Fibroblast of the aortic adventitia (primary cell): ENCODE results near the gene PPT2. TPM values are rescaled to one million over a fixed set of nuclear protein-coding genes. Genes with fewer than 3 reads are reported as not detected.

Experiments
- DNase-seq: peaks from one replicate; pipeline ENCODE4 v3.0.0-alpha.2; 2010; ENCODE audit warnings: low read depth
- H3K4me3 ChIP-seq: 2 replicates; pipeline ENCODE4 v1.5.1; 2011; ENCODE audit warnings: low read depth, mild to moderate bottlenecking, control low read depth, low read length, moderate library complexity
- total RNA-seq: library from RNA; depleted of rRNA; stranded (reverse); fragments of >200 nt; gene quantifications from 2 replicates; pipeline ENCODE4 v1.2.3, GENCODE V29; 2012; ENCODE audit warnings: low replicate concordance
- TF ChIP-seq, protein P1 (sequence below): IDR thresholded peaks from 2 replicates; pipeline ENCODE4 v1.5.1; 2011; ENCODE audit warnings: mild to moderate bottlenecking, low read length, control low read depth, inconsistent platforms; ENCODE audit not compliant: insufficient read depth

PPT2 gene
- total RNA-seq, 1 donor: 30.2 TPM

DNA sequence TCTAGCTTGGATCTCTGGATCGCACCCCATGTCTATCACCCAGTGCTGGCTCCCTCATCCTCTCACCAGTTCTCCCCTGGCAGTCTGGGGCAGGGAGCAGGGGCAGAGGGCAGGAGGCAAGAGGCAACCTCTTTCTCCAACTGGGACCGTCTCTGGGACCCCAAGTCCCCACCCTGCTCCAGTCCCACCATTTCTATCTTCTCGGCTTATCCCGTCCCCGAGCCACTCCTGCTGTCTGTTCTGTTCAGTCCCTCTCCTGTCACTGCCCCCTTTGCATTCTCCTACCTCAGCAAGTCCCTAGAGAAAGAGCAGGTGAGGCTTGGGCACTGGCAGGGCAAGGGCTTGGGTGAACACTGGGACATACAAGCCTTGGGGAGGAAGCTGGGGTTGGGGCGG is 44.2 kb upstream of the PPT2 start:
- DNase-seq: no peak
- TF ChIP-seq, protein P1, sequence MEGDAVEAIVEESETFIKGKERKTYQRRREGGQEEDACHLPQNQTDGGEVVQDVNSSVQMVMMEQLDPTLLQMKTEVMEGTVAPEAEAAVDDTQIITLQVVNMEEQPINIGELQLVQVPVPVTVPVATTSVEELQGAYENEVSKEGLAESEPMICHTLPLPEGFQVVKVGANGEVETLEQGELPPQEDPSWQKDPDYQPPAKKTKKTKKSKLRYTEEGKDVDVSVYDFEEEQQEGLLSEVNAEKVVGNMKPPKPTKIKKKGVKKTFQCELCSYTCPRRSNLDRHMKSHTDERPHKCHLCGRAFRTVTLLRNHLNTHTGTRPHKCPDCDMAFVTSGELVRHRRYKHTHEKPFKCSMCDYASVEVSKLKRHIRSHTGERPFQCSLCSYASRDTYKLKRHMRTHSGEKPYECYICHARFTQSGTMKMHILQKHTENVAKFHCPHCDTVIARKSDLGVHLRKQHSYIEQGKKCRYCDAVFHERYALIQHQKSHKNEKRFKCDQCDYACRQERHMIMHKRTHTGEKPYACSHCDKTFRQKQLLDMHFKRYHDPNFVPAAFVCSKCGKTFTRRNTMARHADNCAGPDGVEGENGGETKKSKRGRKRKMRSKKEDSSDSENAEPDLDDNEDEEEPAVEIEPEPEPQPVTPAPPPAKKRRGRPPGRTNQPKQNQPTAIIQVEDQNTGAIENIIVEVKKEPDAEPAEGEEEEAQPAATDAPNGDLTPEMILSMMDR: no peak
- H3K4me3 ChIP-seq: no peak overlapping the region

DNA sequence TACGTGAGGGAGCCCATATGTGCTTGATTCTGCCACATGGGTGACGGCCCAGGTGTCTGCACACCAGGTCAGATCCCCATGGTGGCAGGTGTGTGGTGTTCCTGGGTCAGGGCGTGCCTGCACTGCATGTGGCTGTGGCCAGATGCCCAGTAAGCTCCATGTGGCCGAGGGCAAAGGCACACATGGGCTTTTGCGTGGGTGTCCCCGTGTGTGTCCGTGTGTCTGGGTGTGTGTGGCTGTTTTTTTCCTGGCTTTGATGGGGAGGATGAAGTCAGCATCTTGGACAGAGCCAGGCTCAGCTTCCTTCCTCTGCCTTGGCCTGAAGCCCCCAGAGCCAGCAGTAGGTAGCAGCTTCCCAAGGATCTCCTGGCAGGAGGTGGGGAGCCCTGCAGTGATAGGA is 43.3 kb upstream of the PPT2 start:
- TF ChIP-seq, protein P1: no peak
- no peak overlapping the region for H3K4me3 ChIP-seq
- DNase-seq: no peak

DNA sequence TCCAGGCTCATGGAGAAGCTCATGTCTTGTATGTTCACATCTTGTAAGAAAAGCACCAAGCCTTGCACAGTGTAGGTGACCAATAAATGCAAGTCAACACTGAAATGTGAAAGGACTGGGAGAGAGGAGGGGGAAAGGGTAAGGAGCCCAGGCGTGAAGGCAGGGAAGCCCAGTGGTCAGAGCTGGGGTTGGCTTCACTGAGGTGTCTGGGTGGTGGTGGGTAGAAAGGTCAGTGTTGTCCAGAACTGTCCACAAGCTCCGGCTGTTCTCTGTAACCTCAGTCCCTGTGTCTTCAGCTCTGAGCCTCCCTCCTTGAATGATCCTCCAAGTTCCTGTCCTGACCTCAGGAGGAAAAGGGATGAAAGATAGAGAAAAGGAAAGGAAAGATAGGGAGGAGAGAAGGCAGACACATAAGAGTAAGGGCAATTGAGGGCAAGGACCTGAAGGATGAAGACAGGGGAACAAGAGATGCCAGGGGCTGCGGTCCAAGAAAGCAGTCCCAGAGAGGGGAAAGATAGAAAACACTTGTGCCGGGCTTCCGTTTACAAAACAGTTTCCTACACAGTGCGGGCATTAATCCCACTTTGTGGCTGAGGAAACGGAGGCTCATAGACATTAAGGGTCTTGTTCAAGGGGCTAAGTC is 42.4 kb upstream of the PPT2 start:
- DNase-seq: no peak
- TF ChIP-seq, protein P1: no peak
- H3K4me3 ChIP-seq: no peak overlapping the region

- DNase-seq: peak; percentile 39
- no peak overlapping the region for H3K4me3 ChIP-seq
- TF ChIP-seq, protein P1: no peak
These were observed 41.4 kb upstream of the PPT2 start for GRCh38 chr6:32112431-32112980.

- TF ChIP-seq, protein P1: peak; percentile 81
- DNase-seq: peak; percentile 99
- no peak overlapping the region for H3K4me3 ChIP-seq
These were observed 40.3 kb upstream of the PPT2 start for GRCh38 chr6:32113386-32114352.

DNA sequence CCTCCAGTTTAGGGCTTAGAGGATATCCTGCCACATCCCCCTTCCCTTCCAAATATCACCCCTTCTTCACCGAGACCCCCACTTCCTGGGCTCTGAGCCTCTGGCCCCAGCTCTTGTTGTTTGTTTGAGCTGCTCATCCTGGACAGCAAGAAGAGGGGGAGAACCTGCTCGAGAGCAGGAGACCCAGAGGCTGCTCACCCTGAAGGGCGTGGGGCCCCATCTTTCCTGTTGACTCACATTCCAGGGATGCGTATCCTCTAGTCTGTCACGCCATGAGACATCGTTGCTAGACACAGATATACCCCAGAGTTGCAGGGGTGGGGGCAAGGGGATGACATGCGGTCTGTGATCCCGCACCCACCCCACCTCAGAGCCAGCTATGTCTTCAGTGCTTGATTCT is 39.1 kb upstream of the PPT2 start:
- no peak overlapping the region for H3K4me3 ChIP-seq

More for the DNA sequence above, 39.1 kb upstream of the PPT2 start:
- peak; percentile 41 for DNase-seq
- TF ChIP-seq, protein P1: no peak
